Mammary epithelial cell (primary cell): ENCODE results near the gene SUSD2.

Experiments used
- CTCF ChIP-seq, 2 donors: IDR thresholded peaks in 1 of 2; conservative IDR thresholded peaks in 1 of 2; 2 replicates each; pipeline ENCODE4 v1.5.1; 2011 to 2012; ENCODE audit warnings: inconsistent platforms in 2 of 2, low read length in 2 of 2, mild to moderate bottlenecking in 2 of 2, control low read depth in 1 of 2, low read depth in 1 of 2; ENCODE audit not compliant: insufficient read depth in 1 of 2; ENCODE audit errors: extremely low read depth in 1 of 2
- EZH2 ChIP-seq: IDR thresholded peaks from 2 replicates; pipeline ENCODE4 v1.6.1; 2012; ENCODE audit warnings: low read length, inconsistent platforms, borderline replicate concordance

DNA sequence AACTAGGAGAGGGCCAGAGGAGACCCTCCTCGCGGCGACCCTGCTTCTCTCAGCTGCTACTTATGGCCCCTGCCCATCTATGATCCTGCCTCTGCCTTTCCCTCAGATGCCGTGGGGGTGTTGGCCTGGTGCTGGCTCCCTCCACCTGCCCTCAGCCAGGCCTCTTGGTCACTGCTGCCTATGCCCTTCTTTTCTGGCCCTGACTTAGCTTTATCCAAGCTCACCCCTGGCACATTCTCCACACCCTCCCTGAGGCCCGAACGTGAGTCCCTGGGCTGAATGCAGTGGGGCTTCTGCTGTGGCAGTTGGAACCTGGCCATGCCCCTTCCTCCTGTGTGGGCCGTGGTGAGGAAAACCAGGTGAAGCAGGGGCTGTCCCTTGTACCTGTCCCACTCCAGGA, 19.8 kb upstream of the SUSD2 start:
- TF ChIP-seq CTCF (conservative IDR thresholded peaks at IDR 0.05 in 1 of 2, IDR thresholded peaks at IDR 0.05 in 1 of 2; ENCODE audit: extremely low read depth in 1 of 2, insufficient read depth in 1 of 2, low read depth in 1 of 2, low read length in 2 of 2) (no peak), EZH2 (no peak)
